ENCODE results near the gene VSTM5.
"Not testable (repeated sequence)": the region's sequence is repeated elsewhere in the genome, so short reads cannot be mapped to it uniquely, and the experiment has no call there.

The VSTM5 gene

GRCh38 chr11:93801366-93801765 is 49.1 kb downstream of the VSTM5 start:
- no peak for DNase-seq (ENCODE audit: low read depth in 2 of 2, low spot score in 1 of 2)

DNA sequence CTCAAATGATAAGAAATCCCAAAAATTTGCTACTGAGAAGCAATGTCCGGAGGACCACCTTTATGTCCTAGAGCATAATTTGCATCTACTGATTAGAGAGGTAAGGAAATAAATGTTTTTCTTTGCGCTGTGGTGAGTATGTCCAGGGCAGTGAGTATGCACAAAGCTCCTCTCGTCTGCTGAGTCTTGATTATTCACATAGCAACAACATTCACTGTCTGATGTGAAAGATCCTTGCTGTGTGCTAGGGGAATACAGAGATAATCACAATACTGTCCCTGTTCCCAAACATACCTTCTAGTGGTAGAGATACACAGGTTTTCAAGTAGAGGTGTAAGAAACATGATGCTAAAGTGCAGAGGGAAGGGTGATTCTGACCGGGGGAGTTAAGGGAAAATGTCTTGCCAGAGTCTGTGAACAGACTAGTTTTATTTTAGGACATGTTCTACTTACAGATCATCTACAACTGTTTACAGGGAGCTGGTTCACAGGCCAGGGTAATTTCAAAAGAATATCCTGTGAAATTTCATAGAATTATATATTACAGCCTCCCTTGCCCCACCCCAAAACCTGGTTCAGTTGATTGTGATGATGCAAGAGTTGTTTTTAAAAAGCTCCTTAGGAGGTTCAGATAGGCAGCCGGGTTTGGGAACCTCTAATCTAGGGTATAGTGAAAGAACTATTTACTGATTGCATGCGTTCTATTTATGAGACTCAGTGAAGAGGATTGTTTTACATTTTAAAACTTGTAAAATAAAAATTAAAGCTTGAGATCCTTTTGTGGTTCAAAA is 53.8 kb downstream of the VSTM5 start:
- no peak for DNase-seq (ENCODE audit: low read depth in 2 of 2, low spot score in 1 of 2)

- DNase-seq (ENCODE audit: low read depth in 2 of 2, low spot score in 1 of 2): no peak
These were observed 58.9 kb downstream of the VSTM5 start for GRCh38 chr11:93791493-93791892.

GRCh38 chr11:93784935-93785360 is 65.5 kb downstream of the VSTM5 start:
- DNase-seq (ENCODE audit: low read depth in 2 of 2, low spot score in 1 of 2): no peak

GRCh38 chr11:93784145-93784934 is 66.1 kb downstream of the VSTM5 start, which contains the start of gene MED17:
TSS of gene MED17 (plus strand) at chr11:93784282. CDS start at chr11:93784514, 232 bp downstream.
- DNase-seq (ENCODE audit: low read depth in 2 of 2, low spot score in 1 of 2): peak; percentile 76 to 78

GRCh38 chr11:93783765-93784144 is 66.7 kb downstream of the VSTM5 start:
- DNase-seq (ENCODE audit: low read depth in 2 of 2, low spot score in 1 of 2): peak in 1 of 2 donors; percentile 3

GRCh38 chr11:93783362-93783761 is 67.1 kb downstream of the VSTM5 start:
- DNase-seq (ENCODE audit: low read depth in 2 of 2, low spot score in 1 of 2): no peak

- DNase-seq (ENCODE audit: low read depth in 2 of 2, low spot score in 1 of 2): no peak
These were observed 75.1 kb downstream of the VSTM5 start for GRCh38 chr11:93775289-93775688.

DNA sequence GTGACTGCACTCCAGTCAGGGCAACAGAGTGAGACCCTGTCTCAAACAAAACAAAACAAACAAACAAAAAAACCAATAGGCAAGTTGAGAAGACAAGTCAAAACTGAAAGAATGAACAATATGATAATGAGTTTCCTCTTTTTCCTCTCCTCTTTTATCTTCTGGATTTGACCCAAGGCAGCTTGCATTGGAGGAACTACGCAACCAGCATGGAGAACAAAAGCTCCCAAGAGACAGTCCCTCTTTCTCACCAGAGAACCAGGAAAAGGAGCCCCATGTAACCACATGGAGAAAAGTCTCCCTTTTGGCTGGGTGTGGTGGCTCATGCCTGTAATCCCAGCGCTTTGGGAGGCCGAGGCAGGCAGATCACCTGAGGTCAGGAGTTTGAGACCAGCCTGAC is 75.9 kb downstream of the VSTM5 start:
- DNase-seq (ENCODE audit: low read depth in 2 of 2, low spot score in 1 of 2): not testable (repeated sequence)

DNA sequence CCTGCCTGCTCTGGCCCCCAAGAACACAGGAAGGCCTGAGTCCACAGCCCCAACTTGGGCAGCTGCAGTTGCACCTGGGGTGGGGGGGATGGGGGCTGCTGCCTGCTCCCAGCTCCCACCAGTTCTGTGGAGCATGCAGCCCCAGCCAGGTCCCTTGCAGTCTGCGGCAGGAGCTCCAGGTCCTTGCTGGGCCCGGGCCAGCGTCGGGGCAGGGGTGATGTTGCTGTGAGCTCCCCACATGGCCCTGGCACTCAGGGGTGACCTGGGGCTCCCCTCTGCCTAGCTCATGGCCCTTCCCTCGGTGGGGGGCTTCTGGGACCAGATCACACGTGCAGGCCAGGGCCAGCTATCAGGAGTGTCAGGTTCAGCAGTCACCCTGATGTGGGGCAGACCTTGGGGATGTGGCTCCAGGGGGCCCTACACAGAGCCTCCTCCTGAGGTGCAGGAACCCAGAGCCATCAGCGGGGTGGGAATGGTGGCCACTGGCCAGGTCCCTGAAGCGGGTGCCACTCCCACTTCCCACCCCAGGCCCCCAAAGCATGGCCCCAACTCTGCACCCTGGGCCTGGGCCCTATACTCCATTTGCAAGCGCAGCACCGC is 76.7 kb downstream of the VSTM5 start:
- DNase-seq (ENCODE audit: low read depth in 2 of 2, low spot score in 1 of 2): no peak

- no peak for DNase-seq (ENCODE audit: low read depth in 2 of 2, low spot score in 1 of 2)
These were observed 77.4 kb downstream of the VSTM5 start for GRCh38 chr11:93773045-93773477.

DNA sequence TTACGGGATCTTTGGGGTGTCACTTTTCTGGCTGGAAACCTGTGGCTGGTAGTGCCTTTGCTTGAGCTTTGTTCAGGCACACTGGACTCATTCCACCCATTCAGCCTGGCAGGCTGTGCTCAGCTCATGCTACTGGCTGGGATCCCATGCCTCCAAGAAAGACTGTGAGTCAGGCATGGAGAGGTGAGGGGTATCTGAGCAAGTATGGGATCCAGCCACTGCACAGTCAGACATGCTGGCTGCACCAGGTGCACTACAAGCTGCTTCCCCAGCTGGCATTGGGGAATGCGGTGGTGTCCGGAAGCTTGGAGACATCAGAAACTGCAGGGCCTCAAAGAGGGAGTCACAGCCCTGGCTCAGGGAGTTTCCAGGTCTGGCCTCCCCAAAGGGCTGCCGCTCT is 78.3 kb downstream of the VSTM5 start:
- DNase-seq (ENCODE audit: low read depth in 2 of 2, low spot score in 1 of 2): no peak

DNA sequence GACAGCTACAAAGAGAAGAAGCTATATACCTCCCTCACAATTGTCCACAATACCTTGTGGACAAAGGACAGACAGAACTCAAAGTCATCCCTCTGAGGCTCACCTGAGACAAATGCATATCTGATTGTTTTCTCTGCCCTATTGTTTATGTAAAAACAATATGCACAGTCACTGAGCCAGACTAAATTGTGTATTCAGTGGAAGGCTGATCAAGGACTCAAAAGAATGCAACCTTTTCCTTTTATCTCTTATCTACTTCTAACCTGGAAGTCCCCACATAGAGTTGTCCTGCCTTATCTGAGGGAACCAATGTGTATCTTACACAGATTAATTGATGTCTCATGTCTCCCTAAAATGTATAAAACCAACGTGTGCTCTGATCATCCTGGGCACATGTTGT is 80.3 kb downstream of the VSTM5 start:
- no peak for DNase-seq (ENCODE audit: low read depth in 2 of 2, low spot score in 1 of 2)

Measured in stimulated activated CD8-positive, alpha-beta memory T cell treated with anti-CD3 and anti-CD28 coated beads, Interleukin-4, amount 100 ng/mL, for 1 hour (primary cell).